ENCODE measurements around the gene CDKL1.
"Not testable (repeated sequence)": the region's sequence is repeated elsewhere in the genome, so short reads cannot be mapped to it uniquely, and the experiment has no call there.

Gene CDKL1

GRCh38 chr14:50321009-50321660, 75.5 kb downstream of the CDKL1 start:
- peak; percentile 97 for DNase-seq

- no peak for DNase-seq
Observed at GRCh38 chr14:50320283-50320682, 76.4 kb downstream of the CDKL1 start.

- DNase-seq: no peak
Observed at GRCh38 chr14:50319721-50320120, 77.0 kb downstream of the CDKL1 start.

GRCh38 chr14:50319293-50319692, 77.4 kb downstream of the CDKL1 start:
- DNase-seq: no peak

- DNase-seq: peak; percentile 72
Observed at GRCh38 chr14:50318031-50318626, 78.6 kb downstream of the CDKL1 start.

GRCh38 chr14:50314098-50314497, 82.6 kb downstream of the CDKL1 start:
- DNase-seq: not testable (repeated sequence)

GRCh38 chr14:50312734-50313054, 84.0 kb downstream of the CDKL1 start:
- no peak for DNase-seq

GRCh38 chr14:50311972-50312733, 84.5 kb downstream of the CDKL1 start, which contains the start of the genes DMAC2L and L2HGDH:
DMAC2L (plus strand) TSS chr14:50312324; CDS start chr14:50321488, 9,164 bp downstream.
L2HGDH (minus strand) TSS chr14:50312229; CDS start chr14:50312150, 79 bp downstream.
- peak; percentile 98 for DNase-seq

- peak; percentile 46 for DNase-seq
Observed at GRCh38 chr14:50311337-50311971, 85.2 kb downstream of the CDKL1 start.

GRCh38 chr14:50310445-50310844, 86.2 kb downstream of the CDKL1 start:
- no peak for DNase-seq

GRCh38 chr14:50308363-50308915, 88.2 kb downstream of the CDKL1 start:
- DNase-seq: peak; percentile 44

GRCh38 chr14:50303744-50304471, 92.8 kb downstream of the CDKL1 start:
- peak; percentile 98 for DNase-seq

GRCh38 chr14:50301914-50302313, 94.8 kb downstream of the CDKL1 start:
- no peak for DNase-seq

- DNase-seq: no peak
Observed at GRCh38 chr14:50299585-50299984, 97.1 kb downstream of the CDKL1 start.

GRCh38 chr14:50290306-50290705, 106.4 kb downstream of the CDKL1 start:
- DNase-seq: no peak

- DNase-seq: no peak
Observed at GRCh38 chr14:50288146-50288545, 108.5 kb downstream of the CDKL1 start.

GRCh38 chr14:50285861-50286260, 110.8 kb downstream of the CDKL1 start:
- DNase-seq: no peak

Data from hematopoietic multipotent progenitor cell treated with erythropoietin and hydrocortisone succinate and interleukin-3 and kit ligand, for 4 days (in vitro differentiated cells).